Fibroblast of lung (primary cell): ENCODE results near the gene FRMD4A. TPM values are rescaled to one million over a fixed set of nuclear protein-coding genes. Genes with fewer than 3 reads are reported as not detected.
"Not testable (repeated sequence)": the region's sequence is repeated elsewhere in the genome, so short reads cannot be mapped to it uniquely, and the experiment has no call there.

Source experiments
- DNase-seq, 2 donors: peaks; one replicate each; pipeline versions ENCODE4 v3.0.0 to v3.0.0-alpha.2; 2010; ENCODE audit warnings: low read depth in 2 of 2
- H2AFZ ChIP-seq: 2 replicates; pipeline ENCODE4 v1.5.1; 2012; ENCODE audit warnings: low read length, control low read depth, inconsistent platforms
- H3K27ac ChIP-seq: 2 replicates; pipeline ENCODE4 v1.5.1; 2011; ENCODE audit warnings: low read length, control low read depth; ENCODE audit not compliant: insufficient read depth
- H3K27me3 ChIP-seq: 2 replicates; pipeline ENCODE4 v1.5.1; 2011; ENCODE audit warnings: mild to moderate bottlenecking, low read length; ENCODE audit not compliant: control insufficient read depth, insufficient read depth
- H3K36me3 ChIP-seq: 2 replicates; pipeline ENCODE4 v1.5.1; 2011; ENCODE audit warnings: low read length; ENCODE audit not compliant: control insufficient read depth, insufficient read depth
- H3K4me1 ChIP-seq: 2 replicates; pipeline ENCODE4 v1.5.1; 2011; ENCODE audit warnings: low read length; ENCODE audit not compliant: control insufficient read depth, insufficient read depth; ENCODE audit errors: extremely low read depth
- H3K4me2 ChIP-seq: 2 replicates; pipeline ENCODE4 v1.5.1; 2011; ENCODE audit warnings: low read length, control low read depth; ENCODE audit not compliant: insufficient read depth; ENCODE audit errors: extremely low read depth
- H3K4me3 ChIP-seq, 4 experiments: fragments of 200-600 bp in 1 of 4; sonication (generic) in 1 of 4; replicated peaks in 1 of 4; 2 replicates each; pipeline ENCODE4 v1.5.1; 2011 to 2016; ENCODE audit warnings: low read length in 4 of 4, low read depth in 3 of 4, mild to moderate bottlenecking in 3 of 4, control low read depth in 2 of 4, inconsistent platforms in 1 of 4, mixed read lengths in 1 of 4; ENCODE audit not compliant: insufficient read depth in 1 of 4; ENCODE audit errors: control extremely low read depth in 1 of 4
- H3K79me2 ChIP-seq: 2 replicates; pipeline ENCODE4 v1.5.1; 2012; ENCODE audit warnings: mild to moderate bottlenecking, low read length, inconsistent platforms; ENCODE audit not compliant: control insufficient read depth, insufficient read depth
- H3K9ac ChIP-seq: 2 replicates; pipeline ENCODE4 v1.5.1; 2011; ENCODE audit warnings: mild to moderate bottlenecking, low read length, control low read depth; ENCODE audit not compliant: insufficient read depth
- H3K9me3 ChIP-seq: 2 replicates; pipeline ENCODE4 v1.5.1; 2012; ENCODE audit warnings: low read depth, low read length; ENCODE audit not compliant: control insufficient read depth, insufficient read depth
- H4K20me1 ChIP-seq: 2 replicates; pipeline ENCODE4 v1.5.1; 2011; ENCODE audit warnings: low read length; ENCODE audit not compliant: control insufficient read depth, insufficient read depth; ENCODE audit errors: extremely low read depth
- CTCF ChIP-seq, 2 donors: IDR thresholded peaks in 1 of 2; conservative IDR thresholded peaks in 1 of 2; 1 replicate in 1 of 2; 2 replicates in 1 of 2; pipeline ENCODE4 v1.5.1; 2011 to 2012; ENCODE audit warnings: low read length in 2 of 2, control low read depth in 1 of 2, inconsistent platforms in 1 of 2, low read depth in 1 of 2, mild to moderate bottlenecking in 1 of 2
- EZH2 ChIP-seq: IDR thresholded peaks from 2 replicates; pipeline ENCODE4 v1.5.1; 2012; ENCODE audit warnings: low read length, control low read depth, mild to moderate bottlenecking; ENCODE audit errors: missing control alignments
- polyA plus RNA-seq, 2 donors: library from polyadenylated mRNA; depleted of rRNA in 1 of 2; stranded (reverse) in 1 of 2; unstranded in 1 of 2; fragments of >200 nt; gene quantifications; 2 replicates each; pipeline ENCODE4 v1.2.1, GENCODE V29; 2011 to 2012; ENCODE audit warnings: missing spikeins in 1 of 2
- total RNA-seq: library from RNA; depleted of rRNA; stranded (reverse); fragments of >200 nt; gene quantifications from 2 replicates; pipeline ENCODE4 v1.2.1, GENCODE V29; 2014

The FRMD4A gene
- total and polyA plus RNA-seq, 2 donors (not counting 1 experiment from before 2014, with no cell fraction given) = 26.9 to 63.6 TPM

- DNase-seq = no peak
- no peak overlapping the region for H2AFZ ChIP-seq
- H4K20me1 ChIP-seq = no peaks in the 10 kb centered on the region
- H3K9me3 ChIP-seq = no peaks in the 10 kb centered on the region
- H3K27me3 ChIP-seq = peaks cover 19% of the 10 kb centered on the region
- TF ChIP-seq EZH2 = no peak
- TF ChIP-seq CTCF (conservative IDR thresholded peaks at IDR 0.05 in 1 of 2, IDR thresholded peaks at IDR 0.05 in 1 of 2; ENCODE audit: low read depth in 1 of 2, low read length in 2 of 2) = no peak
- H3K4me2 ChIP-seq = no peak overlapping the region
- no peaks in the 10 kb centered on the region for H3K4me1 ChIP-seq
- H3K4me3 ChIP-seq = no peak overlapping the region
- no peak overlapping the region for H3K27ac ChIP-seq
- H3K36me3 ChIP-seq = no peaks in the 10 kb centered on the region
- H3K79me2 ChIP-seq = no peaks in the 10 kb centered on the region
- H3K9ac ChIP-seq = no peak overlapping the region
Observed at GRCh38 chr10:14233566-14233965, 97.2 kb downstream of the FRMD4A start.

GRCh38 chr10:14228798-14229197 lies 101.9 kb downstream of the FRMD4A start:
- peak in 1 of 2 donors; percentile 29 for DNase-seq
- not testable (repeated sequence) for H3K36me3 ChIP-seq, H3K79me2 ChIP-seq, H3K27ac ChIP-seq, H4K20me1 ChIP-seq, H3K4me1 ChIP-seq, H3K4me3 ChIP-seq, H3K4me2 ChIP-seq, H2AFZ ChIP-seq, H3K9ac ChIP-seq, H3K9me3 ChIP-seq
- peaks cover 15% of the 10 kb centered on the region for H3K27me3 ChIP-seq

- Histone ChIP-seq H3K9me3 (no peaks in the 10 kb centered on the region), H3K27ac (no peak overlapping the region), H3K9ac (no peak overlapping the region), H2AFZ (no peak overlapping the region), H3K4me1 (no peaks in the 10 kb centered on the region), H4K20me1 (no peaks in the 10 kb centered on the region), H3K27me3 (peaks cover 17% of the 10 kb centered on the region), H3K4me3 (no peak overlapping the region), H3K4me2 (no peak overlapping the region), H3K79me2 (no peaks in the 10 kb centered on the region), H3K36me3 (no peaks in the 10 kb centered on the region)
- TF ChIP-seq CTCF (conservative IDR thresholded peaks at IDR 0.05 in 1 of 2, IDR thresholded peaks at IDR 0.05 in 1 of 2; ENCODE audit: low read depth in 1 of 2, low read length in 2 of 2) (no peak), EZH2 (no peak)
- DNase-seq = no peak
Observed at GRCh38 chr10:14225379-14225778, 105.3 kb downstream of the FRMD4A start.
